Dermis blood vessel endothelial cell (primary cell): ENCODE measurements around the gene COL6A5. TPM values are rescaled to one million over a fixed set of nuclear protein-coding genes. Genes with fewer than 3 reads are reported as not detected.
"Not testable (repeated sequence)": the region's sequence is repeated elsewhere in the genome, so short reads cannot be mapped to it uniquely, and the experiment has no call there.

Experiments
- DNase-seq: peaks from one replicate; pipeline ENCODE4 v3.0.0; 2010
- total RNA-seq: library from RNA; depleted of rRNA; stranded (reverse); fragments of >200 nt; gene quantifications from 2 replicates; pipeline ENCODE4 v1.2.3, GENCODE V29; 2014

Gene COL6A5
- total RNA-seq, 1 donor from 2014 or later, result not detected

DNA sequence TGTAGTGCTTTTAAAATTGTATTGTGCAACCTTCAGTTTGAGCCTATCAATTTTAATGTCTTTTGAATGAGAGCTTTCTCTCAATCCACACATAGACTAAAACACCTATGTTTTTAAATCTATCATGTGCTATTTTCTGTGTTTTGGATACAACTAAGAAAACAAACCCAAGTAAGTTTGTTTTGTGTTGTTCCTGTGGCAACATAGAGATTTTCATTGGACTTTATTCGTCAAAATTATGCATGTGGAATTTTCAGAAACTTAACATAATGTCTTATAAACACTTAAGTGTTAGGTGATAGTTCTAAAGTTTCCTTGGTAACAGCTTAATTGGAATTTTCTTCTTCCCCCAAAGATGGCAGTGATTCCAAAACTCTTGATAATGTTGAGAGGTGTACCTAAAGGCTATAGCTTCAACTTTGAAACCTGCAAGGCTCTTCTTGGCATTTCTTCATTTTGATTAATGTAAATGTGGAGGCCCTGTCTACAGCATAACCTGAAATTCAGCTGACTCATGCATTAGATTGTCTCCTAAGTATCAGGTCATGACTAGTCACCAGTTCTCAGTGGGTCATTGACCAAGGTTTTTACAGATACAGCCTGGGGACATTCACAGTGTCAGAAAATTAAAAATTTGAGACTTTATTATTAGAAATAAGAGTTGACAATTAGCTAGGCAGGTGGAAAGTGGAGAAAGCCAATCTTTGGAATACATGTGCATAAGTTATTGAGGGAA is 44.4 kb downstream of the COL6A5 start:
- no peak for DNase-seq

- no peak for DNase-seq
Observed at GRCh38 chr3:130392266-130392665, 46.8 kb downstream of the COL6A5 start.

GRCh38 chr3:130393594-130393993 is 48.1 kb downstream of the COL6A5 start:
- no peak for DNase-seq

GRCh38 chr3:130395331-130395730 is 49.9 kb downstream of the COL6A5 start:
- no peak for DNase-seq

- DNase-seq, result no peak
Observed at GRCh38 chr3:130395916-130396315, 50.4 kb downstream of the COL6A5 start.

- DNase-seq, result no peak
Observed at GRCh38 chr3:130404401-130404800, 58.9 kb downstream of the COL6A5 start.

DNA sequence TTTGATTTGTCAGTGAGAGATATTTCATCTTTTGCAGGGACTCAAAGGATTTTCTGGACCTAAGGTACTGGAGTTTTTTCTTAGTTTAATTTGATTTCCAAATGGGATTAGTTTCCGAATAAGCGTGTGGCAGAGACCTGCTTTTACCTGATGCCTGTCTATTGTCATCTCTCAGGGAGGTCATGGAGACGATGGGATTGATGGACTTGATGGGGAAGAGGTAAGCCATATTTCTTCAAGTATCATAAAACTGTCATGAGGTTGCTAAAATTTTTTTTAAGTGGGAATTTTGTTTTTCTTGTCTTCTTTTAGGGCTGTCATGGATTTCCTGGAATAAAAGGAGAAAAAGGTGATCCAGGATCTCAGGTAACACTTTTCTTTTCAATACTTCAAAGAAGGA is 60.5 kb downstream of the COL6A5 start:
- DNase-seq, result no peak

GRCh38 chr3:130408253-130408652 is 62.8 kb downstream of the COL6A5 start:
- not testable (repeated sequence) for DNase-seq

- no peak for DNase-seq
Observed at GRCh38 chr3:130411320-130411719, 65.8 kb downstream of the COL6A5 start.

DNA sequence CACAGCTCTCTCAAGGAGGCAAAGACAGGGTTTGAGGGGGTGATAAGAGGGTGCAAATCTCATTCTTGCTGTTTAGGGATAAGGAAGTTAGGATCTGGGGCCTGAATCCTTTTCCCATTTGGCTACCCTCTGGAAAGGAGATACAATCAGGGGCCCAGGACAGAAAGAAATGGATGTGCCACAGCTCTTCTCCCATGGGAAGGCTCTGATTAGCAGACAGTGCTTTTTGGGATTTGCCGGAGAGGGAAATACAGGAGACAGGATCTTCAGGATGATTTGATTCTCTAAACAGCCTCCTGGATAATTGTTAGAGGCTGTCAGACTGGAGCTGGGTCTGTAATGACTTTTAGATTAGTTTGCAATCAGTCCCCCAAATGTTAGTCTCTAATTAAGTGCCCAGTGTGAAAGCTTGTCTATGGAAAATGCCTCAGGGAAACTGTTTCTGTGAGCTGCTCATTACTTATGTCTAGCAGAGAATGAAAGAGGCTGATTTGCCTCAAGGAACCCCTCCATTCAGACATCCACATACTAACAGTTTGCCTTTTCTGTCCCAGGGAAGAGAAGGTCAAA is 67.6 kb downstream of the COL6A5 start:
- DNase-seq, result no peak

GRCh38 chr3:130414457-130414856 is 69.0 kb downstream of the COL6A5 start:
- DNase-seq, result peak; percentile 2

DNA sequence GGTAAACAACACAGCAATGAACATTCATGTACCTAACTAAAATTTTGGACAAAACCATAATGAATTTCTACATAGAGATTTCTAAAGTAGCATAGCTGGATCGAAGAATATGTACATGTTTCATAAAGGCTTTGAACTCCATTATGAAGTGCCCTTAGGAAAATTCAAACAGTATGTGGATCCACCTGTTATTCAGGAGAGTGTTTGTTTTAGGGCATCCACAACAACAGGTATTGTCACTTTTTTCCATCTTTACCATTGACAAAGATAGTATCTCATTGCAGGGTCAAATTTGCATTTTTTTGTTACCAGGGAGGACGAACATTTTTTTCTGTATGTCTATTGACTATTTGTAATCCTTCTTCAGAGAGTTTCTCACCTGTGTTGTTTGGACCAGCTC is 75.0 kb downstream of the COL6A5 start:
- DNase-seq, result no peak

DNA sequence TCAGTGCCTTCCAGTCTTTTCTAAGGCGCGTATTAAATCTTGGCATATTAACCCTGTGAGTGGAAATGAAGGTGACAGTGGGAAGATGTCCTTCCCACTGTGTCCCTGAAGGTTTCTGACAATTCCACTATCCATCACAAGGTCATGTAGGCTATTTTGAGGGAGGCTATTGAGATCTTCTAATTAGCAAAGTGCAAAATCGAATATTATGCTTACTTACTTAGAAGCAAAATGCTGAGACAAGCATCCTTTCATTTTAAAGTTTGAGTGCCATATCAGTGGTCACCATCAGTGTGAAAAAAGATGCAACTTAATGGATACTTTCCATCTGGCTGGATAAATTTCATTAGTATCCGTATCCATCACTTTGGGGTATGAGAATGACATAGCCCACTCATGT is 77.6 kb downstream of the COL6A5 start:
- DNase-seq, result no peak

DNA sequence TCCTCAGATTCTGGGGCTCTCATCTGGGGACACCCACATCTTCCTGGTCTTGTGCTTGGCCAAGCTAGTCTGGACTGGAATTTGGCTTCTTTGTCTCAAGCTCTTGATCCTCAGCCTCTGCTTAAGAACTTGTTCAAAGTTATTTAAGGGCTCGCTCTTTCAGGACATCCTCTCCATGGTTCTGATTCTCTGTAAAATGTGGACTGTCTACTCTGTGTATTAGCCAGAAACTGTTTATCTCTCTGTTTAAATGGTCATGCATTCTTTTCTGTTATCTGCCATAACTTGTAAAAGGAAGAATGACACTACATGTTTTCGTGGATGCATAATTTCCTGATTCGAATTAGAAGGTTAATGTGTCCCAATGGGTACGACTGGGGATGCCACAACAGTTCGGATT is 79.4 kb downstream of the COL6A5 start:
- DNase-seq, result no peak

- DNase-seq, result no peak
Observed at GRCh38 chr3:130425484-130425883, 80.0 kb downstream of the COL6A5 start.

DNA sequence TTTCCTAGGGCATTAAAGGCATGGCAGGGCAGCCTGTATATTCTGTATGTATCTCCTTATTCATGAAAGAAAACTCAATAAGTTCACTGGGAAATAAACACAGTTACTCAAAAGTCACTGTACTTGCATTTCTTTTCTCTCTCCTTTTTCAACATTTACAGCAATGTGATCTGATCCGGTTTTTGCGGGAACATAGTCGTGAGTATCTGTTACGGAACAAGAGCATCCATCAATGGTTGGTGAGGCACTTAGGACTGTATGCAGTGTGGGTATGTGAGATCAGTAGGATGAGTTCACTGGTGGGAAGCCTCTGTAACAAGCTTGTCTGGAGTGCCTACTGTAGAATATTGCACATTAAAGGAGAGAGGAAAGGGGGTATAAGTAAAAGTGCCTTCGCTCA is 80.7 kb downstream of the COL6A5 start:
- no peak for DNase-seq

GRCh38 chr3:130428871-130429712 is 83.6 kb downstream of the COL6A5 start:
- no peak for DNase-seq

- DNase-seq, result no peak
Observed at GRCh38 chr3:130429713-130430023, 84.2 kb downstream of the COL6A5 start.

DNA sequence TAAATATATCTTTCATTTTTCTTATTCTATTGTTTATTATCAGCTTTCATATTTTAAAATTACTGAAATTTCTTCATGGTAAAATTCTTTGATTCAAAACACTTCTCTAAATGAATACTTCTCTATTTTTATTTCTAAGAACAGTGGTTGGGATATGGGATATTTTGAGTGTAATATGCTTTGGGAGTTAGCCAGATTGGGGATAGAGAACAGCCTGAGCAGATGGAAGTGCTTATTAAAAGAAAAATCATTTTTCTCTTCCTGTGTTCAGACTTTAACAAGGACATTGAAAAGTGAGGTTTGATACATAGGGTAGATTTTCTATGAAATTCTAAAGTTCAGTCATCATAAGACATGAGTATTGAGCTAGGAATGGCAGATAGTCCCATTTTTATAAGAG is 84.8 kb downstream of the COL6A5 start:
- DNase-seq, result no peak

DNA sequence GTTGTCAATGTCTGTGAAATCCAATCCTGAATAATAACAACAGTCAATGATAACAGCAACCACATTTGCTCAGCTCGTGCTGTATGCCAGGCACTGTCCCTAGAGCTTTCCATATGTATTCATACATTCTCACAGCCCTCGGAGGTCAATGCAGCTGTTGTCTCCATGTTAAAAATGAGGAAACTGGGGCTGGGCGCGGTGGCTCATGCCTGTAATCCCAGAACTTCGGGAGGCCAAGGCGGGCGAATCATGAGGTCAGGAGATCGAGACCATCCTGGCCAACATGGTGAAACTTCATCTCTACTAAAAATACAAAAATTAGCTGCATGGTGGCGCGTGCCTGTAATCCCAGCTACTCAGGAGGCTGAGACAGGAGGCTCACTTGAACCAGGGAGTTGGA is 86.6 kb downstream of the COL6A5 start:
- DNase-seq, result not testable (repeated sequence)

- no peak for DNase-seq
Observed at GRCh38 chr3:130433306-130433705, 87.8 kb downstream of the COL6A5 start.

DNA sequence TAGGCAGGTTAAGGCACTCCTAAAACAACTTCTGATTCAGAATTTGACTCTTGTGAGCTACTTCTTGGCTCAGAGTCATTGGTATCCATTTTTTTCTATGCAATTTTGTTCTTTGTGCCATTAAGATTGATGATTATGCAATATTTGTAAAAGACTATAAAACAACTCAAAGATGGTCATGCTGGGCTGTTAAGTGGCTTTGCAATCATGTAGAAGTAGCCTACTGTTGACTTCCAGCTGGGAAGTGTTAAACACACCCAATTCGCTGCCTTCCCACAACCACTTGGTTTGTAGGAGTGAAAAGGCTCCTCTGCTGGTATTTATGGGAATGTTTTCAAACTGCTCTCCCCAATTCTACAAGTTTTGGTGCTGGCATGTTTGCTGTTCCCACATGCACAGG is 96.8 kb downstream of the COL6A5 start:
- DNase-seq, result no peak

GRCh38 chr3:130446840-130447239 is 101.4 kb downstream of the COL6A5 start:
- DNase-seq, result not testable (repeated sequence)

GRCh38 chr3:130448155-130448554 is 102.7 kb downstream of the COL6A5 start:
- not testable (repeated sequence) for DNase-seq
